GM19468 (cell line): ENCODE data around the gene GLB1L2.
A peak's percentile ranks its signal among the peaks of the same experiment; 100 is the strongest.
"Not testable (repeated sequence)": the region's sequence is repeated elsewhere in the genome, so short reads cannot be mapped to it uniquely, and the experiment has no call there.

Source experiments
- ATAC-seq: cut with Tn5 transposase; IDR thresholded peaks from one replicate; pipeline ENCODE4 v1.9.1; 2021; ENCODE audit warnings: mild to moderate bottlenecking, moderate library complexity, moderate number of reproducible peaks; ENCODE audit not compliant: unreplicated experiment; ENCODE audit errors: extremely low read depth

Gene GLB1L2

GRCh38 chr11:134331354-134332188 is at the start of gene GLB1L2:
GLB1L2 (plus strand) TSS chr11:134331988; CDS start chr11:134332062, 74 bp downstream.
- peak; percentile 26 for ATAC-seq

GRCh38 chr11:134282121-134283045 is 49.4 kb upstream of the GLB1L2 start:
- no peak for ATAC-seq

GRCh38 chr11:134283461-134284230 is 48.1 kb upstream of the GLB1L2 start:
- ATAC-seq = no peak

GRCh38 chr11:134284349-134284748 is 47.4 kb upstream of the GLB1L2 start:
- not testable (repeated sequence) for ATAC-seq

- ATAC-seq = no peak
Observed at GRCh38 chr11:134287561-134287960, 44.2 kb upstream of the GLB1L2 start.

GRCh38 chr11:134288486-134288885 is 43.3 kb upstream of the GLB1L2 start:
- no peak for ATAC-seq

- no peak for ATAC-seq
Observed at GRCh38 chr11:134289167-134289566, 42.6 kb upstream of the GLB1L2 start.

- ATAC-seq = no peak
Observed at GRCh38 chr11:134289789-134290188, 42.0 kb upstream of the GLB1L2 start.

GRCh38 chr11:134290646-134291045 is 41.1 kb upstream of the GLB1L2 start:
- ATAC-seq = no peak

GRCh38 chr11:134291196-134291595 is 40.6 kb upstream of the GLB1L2 start:
- no peak for ATAC-seq

- ATAC-seq = no peak
Observed at GRCh38 chr11:134292661-134293060, 39.1 kb upstream of the GLB1L2 start.

GRCh38 chr11:134293119-134294113 is 38.4 kb upstream of the GLB1L2 start:
- ATAC-seq = no peak

- ATAC-seq = no peak
Observed at GRCh38 chr11:134294664-134295063, 37.1 kb upstream of the GLB1L2 start.

- no peak for ATAC-seq
Observed at GRCh38 chr11:134312223-134312622, 19.6 kb upstream of the GLB1L2 start.

GRCh38 chr11:134312807-134313206 is 19.0 kb upstream of the GLB1L2 start:
- ATAC-seq = no peak

GRCh38 chr11:134313379-134313778 is 18.4 kb upstream of the GLB1L2 start:
- no peak for ATAC-seq

GRCh38 chr11:134313821-134314607 is 17.8 kb upstream of the GLB1L2 start:
- no peak for ATAC-seq

GRCh38 chr11:134317103-134317502 is 14.7 kb upstream of the GLB1L2 start:
- no peak for ATAC-seq
